GM18858 (cell line): ENCODE measurements around the gene GAB2.

Source experiments
- ATAC-seq: cut with Tn5 transposase; IDR thresholded peaks from one replicate; pipeline ENCODE4 v1.9.1; 2021; ENCODE audit not compliant: unreplicated experiment

The GAB2 gene

GRCh38 chr11:78212586-78213371, 204.8 kb downstream of the GAB2 start:
- no peak for ATAC-seq

GRCh38 chr11:78211565-78211964, 206.1 kb downstream of the GAB2 start:
- ATAC-seq, result no peak

DNA sequence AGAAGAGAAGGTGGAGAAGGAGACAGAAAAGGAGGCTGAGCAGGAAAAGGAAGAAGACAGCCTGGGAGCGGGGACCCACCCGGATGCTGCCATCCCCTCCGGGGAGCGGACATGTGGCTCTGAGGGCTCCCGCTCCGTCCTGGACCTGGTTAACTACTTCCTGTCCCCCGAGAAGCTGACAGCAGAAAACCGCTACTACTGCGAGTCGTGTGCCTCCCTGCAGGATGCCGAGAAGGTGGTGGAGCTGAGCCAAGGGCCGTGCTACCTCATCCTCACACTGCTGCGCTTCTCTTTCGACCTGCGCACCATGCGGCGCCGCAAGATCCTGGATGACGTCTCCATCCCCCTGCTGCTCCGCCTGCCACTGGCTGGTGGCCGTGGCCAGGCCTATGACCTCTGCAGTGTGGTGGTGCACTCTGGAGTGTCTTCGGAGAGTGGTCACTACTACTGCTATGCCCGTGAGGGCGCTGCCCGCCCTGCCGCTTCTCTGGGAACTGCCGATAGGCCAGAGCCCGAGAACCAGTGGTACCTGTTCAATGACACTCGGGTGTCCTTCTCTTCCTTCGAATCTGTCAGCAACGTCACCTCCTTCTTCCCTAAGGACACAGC, 207.5 kb downstream of the GAB2 start:
- no peak for ATAC-seq

GRCh38 chr11:78209478-78209877, 208.1 kb downstream of the GAB2 start:
- ATAC-seq, result no peak

DNA sequence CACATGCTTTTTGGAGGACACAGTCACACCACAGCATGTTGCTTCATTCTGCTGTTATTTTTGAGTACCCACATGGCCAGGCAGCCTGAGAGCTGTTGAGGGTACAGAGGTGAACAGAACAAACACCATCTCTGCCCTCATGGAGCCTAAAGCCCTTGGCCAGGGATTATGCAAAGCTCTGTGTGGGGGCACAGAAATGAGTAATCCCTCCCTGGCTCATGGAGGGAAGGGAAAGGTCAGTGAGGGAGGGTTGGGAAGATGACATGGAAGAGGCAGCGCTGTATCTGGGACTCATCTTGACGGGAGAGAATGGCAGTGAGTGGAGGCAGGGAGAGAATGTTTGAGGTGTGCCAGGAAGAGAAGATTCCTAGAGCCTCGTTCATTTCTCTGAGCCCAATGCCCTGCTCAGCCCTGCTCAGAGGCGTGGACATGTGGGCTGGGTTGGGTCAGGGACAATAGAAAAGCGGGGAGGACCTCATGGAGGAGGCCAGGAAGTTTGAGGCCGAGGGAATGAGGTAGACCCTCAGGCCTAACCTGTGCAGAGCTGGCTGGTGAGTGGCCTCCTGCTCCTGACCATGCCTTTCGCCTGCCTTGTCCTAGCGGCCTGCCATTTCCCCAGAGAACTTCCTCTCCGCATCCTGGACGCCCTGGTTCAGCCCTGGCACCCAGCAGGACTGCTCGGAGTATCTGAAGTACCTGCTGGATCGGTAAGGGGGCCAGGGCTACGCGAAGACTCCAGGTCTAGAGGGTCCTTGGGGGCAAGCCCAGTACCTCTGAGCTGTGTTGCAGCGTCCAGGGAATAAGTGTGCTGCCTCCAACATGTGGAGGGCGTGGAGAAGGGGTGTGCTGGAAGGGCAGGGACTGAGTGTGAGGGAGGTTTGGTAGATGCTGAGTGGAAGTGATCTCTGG, 209.1 kb downstream of the GAB2 start:
- no peak for ATAC-seq

GRCh38 chr11:78207532-78208256, 209.9 kb downstream of the GAB2 start:
- ATAC-seq, result no peak

DNA sequence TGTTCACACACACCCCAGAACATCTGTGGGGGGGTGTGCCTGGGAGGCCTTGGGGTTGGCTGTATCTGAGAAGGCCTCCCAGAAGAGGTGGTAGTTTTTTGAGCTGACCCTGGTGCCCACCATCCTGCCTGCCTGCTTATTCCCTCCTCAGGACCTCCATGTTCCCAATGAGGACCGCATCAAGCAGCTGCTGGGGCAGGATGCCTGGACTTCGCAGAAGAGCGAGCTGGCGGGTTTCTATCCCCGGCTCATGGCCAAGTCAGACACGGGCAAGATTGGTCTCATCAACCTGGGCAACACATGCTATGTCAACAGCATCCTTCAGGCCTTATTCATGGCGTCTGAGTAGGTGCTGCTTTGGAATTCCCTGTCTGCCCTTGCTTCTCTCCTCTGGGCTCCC, 211.9 kb downstream of the GAB2 start:
- ATAC-seq, result no peak

GRCh38 chr11:78205256-78205655, 212.4 kb downstream of the GAB2 start:
- ATAC-seq, result no peak

- ATAC-seq, result no peak
These were observed 214.4 kb downstream of the GAB2 start for GRCh38 chr11:78203184-78203583.

- no peak for ATAC-seq
These were observed 214.9 kb downstream of the GAB2 start for GRCh38 chr11:78202733-78203167.

DNA sequence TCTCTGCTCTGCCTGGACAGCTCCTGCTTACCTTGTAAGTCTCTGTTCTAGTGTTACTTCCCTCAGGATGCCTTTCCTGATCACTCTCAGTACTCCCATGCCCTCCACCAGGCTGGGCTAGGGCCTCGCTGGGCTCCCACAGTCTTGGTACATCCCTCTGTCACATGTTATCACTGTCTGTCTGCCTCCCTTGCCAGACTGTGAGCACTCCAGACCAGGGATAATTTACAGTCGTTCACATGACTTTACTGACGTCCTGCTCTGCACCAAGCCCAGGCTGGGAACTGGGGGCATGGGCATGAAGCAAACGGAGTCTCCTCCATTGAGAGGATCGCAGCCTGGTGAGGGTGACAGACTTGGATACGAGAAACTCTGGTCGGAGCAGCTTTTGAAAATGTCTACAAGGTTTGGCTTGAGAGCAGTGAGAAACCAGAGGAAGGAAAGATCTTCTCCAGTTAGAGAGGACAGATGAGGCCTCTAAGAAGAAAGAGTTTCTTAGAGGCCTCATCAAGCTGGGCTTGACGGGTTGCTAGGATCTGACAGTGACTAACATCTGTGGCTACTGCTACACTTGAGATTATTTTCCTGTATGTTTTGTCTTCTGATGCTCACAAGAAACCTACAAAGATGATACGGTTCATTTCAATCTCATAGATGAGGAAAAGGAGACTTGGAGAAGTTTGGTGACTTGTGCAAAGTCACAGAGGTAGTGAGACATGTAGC, 216.4 kb downstream of the GAB2 start:
- no peak for ATAC-seq

DNA sequence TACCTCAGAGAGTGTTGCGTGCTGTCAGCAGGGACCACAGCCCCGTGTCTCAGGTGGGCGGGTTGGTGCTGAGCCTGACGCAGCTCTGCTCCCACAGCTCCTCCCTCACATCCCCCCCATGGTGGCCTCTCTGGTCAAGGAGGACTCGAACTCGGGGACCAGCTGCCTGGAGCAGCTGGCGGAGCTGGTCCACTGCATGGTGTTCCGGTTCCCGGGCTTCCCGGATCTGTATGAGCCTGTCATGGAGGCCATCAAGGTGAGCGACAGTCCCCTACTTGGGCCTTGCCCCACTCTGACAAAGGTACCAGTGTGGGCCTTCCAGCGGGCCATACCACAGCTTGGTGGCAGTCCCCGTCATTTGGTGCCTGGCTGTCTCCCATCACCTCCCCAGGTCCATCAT, 217.1 kb downstream of the GAB2 start:
- no peak for ATAC-seq

- no peak for ATAC-seq
These were observed 217.6 kb downstream of the GAB2 start for GRCh38 chr11:78200061-78200460.

GRCh38 chr11:78199653-78200015, 218.0 kb downstream of the GAB2 start:
- no peak for ATAC-seq

DNA sequence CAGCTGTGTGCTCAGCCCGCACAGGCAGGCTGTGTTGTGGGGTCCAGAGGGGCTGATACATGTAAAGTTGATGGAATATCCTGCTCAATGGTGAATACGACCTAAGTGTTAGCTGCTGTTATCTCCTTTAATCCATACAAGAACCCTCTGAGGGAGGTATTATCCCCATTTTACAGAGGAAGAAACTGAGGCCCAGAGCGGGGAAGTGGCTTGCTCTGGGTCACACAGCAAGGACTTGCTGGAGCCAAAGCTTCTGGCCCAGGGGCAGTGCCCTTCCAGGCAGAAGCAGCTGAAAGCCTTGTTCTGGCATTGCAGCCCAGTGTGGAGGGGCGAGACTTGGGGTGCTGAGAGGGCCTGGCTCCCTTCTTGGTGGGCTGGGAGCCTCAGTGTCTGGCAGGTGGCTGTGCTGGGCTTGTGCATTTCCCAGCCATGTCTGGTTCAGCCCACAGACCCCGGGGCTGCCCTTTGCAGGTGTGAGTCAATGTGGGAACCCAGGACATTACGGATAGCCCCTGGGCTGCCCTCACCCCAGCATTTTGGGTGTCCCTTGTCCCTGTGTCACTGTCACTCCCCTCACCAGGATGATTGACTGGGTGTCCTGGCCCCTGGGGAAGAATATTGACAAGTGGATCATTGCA, 218.5 kb downstream of the GAB2 start:
- no peak for ATAC-seq

- ATAC-seq, result no peak
These were observed 219.8 kb downstream of the GAB2 start for GRCh38 chr11:78197816-78198215.

- no peak for ATAC-seq
These were observed 220.9 kb downstream of the GAB2 start for GRCh38 chr11:78196661-78197091.

DNA sequence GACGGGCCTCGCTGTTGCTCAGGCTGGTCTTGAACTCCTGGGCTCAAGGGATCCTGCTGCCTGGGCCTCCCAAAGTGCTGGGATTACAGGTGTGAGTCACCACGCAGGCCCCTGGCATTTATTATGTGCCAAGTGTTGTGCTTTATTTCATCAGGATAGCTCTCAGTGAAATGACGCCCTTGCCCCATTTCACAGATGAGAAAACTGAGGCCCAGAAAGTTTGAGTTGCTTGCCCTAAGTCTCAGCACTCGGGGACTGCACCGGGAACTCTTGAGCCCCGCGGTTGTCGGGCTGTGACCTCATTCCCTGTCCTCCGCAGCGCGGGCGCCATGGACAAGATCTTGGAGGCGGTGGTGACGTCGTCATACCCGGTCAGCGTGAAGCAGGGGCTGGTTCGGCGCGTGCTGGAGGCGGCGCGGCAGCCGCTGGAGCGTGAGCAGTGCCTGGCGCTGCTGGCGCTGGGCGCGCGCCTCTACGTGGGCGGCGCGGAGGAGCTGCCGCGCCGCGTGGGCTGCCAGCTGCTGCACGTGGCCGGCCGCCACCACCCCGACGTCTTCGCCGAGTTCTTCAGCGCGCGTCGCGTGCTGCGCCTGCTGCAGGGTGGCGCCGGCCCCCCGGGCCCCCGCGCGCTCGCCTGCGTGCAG, 221.6 kb downstream of the GAB2 start:
- no peak for ATAC-seq

DNA sequence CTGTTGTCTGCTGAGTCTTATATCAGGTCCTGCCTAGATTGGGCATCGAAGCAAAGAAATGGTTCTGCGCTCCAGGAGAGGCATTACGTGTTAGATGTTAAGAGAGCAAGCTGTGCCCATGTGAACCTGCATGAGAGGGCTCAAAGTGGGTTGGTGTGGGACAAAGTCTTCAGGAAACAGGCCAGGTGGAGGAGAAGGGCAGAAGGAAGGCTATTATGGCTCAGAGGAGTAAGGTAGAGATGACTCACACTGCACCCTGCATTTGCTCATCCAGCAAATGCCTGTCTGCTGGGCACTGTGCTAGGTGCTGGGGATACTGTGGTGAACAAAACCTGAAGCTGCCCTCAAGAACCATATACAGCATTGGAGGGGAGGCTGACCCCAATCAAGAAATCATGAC, 223.1 kb downstream of the GAB2 start:
- ATAC-seq, result no peak
